SK-N-SH (cell line): ENCODE measurements around the gene BCAN. TPM values are rescaled to one million over a fixed set of nuclear protein-coding genes. Genes with fewer than 3 reads are reported as not detected.

Experiments used
- CTCF ChIA-PET: fragments of 300-600, 350-600 bp; formaldehyde crosslinking; extraction: SDS; loops from one replicate; lab custom pipeline; 2021; lab: Yijun Ruan, JAX
- POLR2A ChIA-PET: fragments of 350-600 bp; sonication (Branson Sonifier 250); formaldehyde crosslinking; extraction: SDS; loops from one replicate; lab custom pipeline; 2020; ENCODE audit warnings: antibody characterized with exemption, inconsistent platforms; lab: Yijun Ruan, JAX
- DNase-seq: peaks from one replicate; pipeline ENCODE4 v3.0.0; 2012
- H2AFZ ChIP-seq: fragments of 200-600 bp; sonication (generic); 2 replicates; pipeline ENCODE4 v1.8.1; 2016; ENCODE audit warnings: antibody characterized with exemption, mild to moderate bottlenecking, low read depth
- H3F3A ChIP-seq: fragments of 200-600 bp; sonication (generic); replicated peaks from 2 replicates; pipeline ENCODE3; 2016; ENCODE audit warnings: antibody characterized with exemption, mild to moderate bottlenecking; ENCODE audit not compliant: insufficient read depth
- H3K27ac ChIP-seq, 2 experiments: fragments of 200-500 bp in 1 of 2; fragments of 200-600 bp in 1 of 2; sonication (Bioruptor generic) in 1 of 2; sonication (generic), shearing (Covaris generic) in 1 of 2; 2 replicates each; pipeline versions ENCODE4 v1.5.1 to v1.6.1; 2014 to 2016; ENCODE audit warnings: low read depth in 2 of 2, inconsistent platforms in 1 of 2, low read length in 1 of 2, mild to moderate bottlenecking in 1 of 2, mixed read lengths in 1 of 2
- H3K27me3 ChIP-seq: fragments of 200-600 bp; sonication (generic), shearing (Covaris generic); 2 replicates; pipeline ENCODE4 v1.6.1; 2016; ENCODE audit warnings: mixed run types; ENCODE audit not compliant: insufficient read depth
- H3K36me3 ChIP-seq, 2 experiments: fragments of 200-500 bp in 1 of 2; fragments of 200-600 bp in 1 of 2; sonication (Bioruptor generic) in 1 of 2; sonication (generic) in 1 of 2; replicated peaks in 1 of 2; 2 replicates each; pipeline versions ENCODE3 to v1.5.1; 2014 to 2016; ENCODE audit warnings: low read length in 1 of 2, mild to moderate bottlenecking in 1 of 2; ENCODE audit not compliant: insufficient read depth in 2 of 2, control insufficient read depth in 1 of 2
- H3K4me1 ChIP-seq, 2 experiments: fragments of 200-500 bp in 1 of 2; fragments of 200-600 bp in 1 of 2; sonication (Bioruptor generic) in 1 of 2; sonication (generic), shearing (Covaris generic) in 1 of 2; 2 replicates each; pipeline versions ENCODE4 v1.5.1 to v1.6.1; 2014 to 2016; ENCODE audit warnings: low read depth in 1 of 2, low read length in 1 of 2, mixed run types in 1 of 2; ENCODE audit not compliant: insufficient read depth in 2 of 2, control insufficient read depth in 1 of 2
- H3K4me2 ChIP-seq: fragments of 200-600 bp; sonication (generic), shearing (Covaris generic); 2 replicates; pipeline ENCODE4 v1.6.1; 2017; ENCODE audit warnings: mixed run types
- H3K4me3 ChIP-seq, 2 experiments: fragments of 200-500 bp in 1 of 2; fragments of 200-600 bp in 1 of 2; sonication (Bioruptor generic) in 1 of 2; sonication (generic), shearing (Covaris generic) in 1 of 2; 2 replicates each; pipeline versions ENCODE4 v1.5.1 to v1.8.1; 2014 to 2016; ENCODE audit warnings: low read depth in 2 of 2, inconsistent platforms in 1 of 2, low read length in 1 of 2, mild to moderate bottlenecking in 1 of 2, mixed read lengths in 1 of 2, moderate library complexity in 1 of 2
- H3K79me2 ChIP-seq: fragments of 200-600 bp; sonication (generic); 2 replicates; pipeline ENCODE4 v1.8.1; 2017; ENCODE audit warnings: mild to moderate bottlenecking; ENCODE audit not compliant: insufficient read depth
- H3K9ac ChIP-seq: fragments of 200-600 bp; sonication (generic); 2 replicates; pipeline ENCODE4 v1.6.1; 2017; ENCODE audit warnings: mixed run types
- H3K9me2 ChIP-seq: fragments of 200-600 bp; sonication (generic); 2 replicates; pipeline ENCODE4 v1.6.1; 2017; ENCODE audit warnings: mixed run types
- H3K9me3 ChIP-seq: fragments of 200-600 bp; sonication (generic); 2 replicates; pipeline ENCODE4 v1.6.1; 2017; ENCODE audit warnings: mixed run types, mild to moderate bottlenecking, moderate library complexity
- H4K20me1 ChIP-seq: fragments of 200-600 bp; sonication (generic); 2 replicates; pipeline ENCODE4 v1.6.1; 2017; ENCODE audit warnings: mild to moderate bottlenecking, mixed run types; ENCODE audit not compliant: insufficient read depth
- EZH2phosphoT487 ChIP-seq: fragments of 200-600 bp; sonication (generic); IDR thresholded peaks from 2 replicates; pipeline ENCODE4 v1.6.1; 2017; ENCODE audit warnings: low read depth, mixed run types, mild to moderate bottlenecking, antibody characterized with exemption, moderate library complexity, borderline replicate concordance
- FOSL2 ChIP-seq: IDR thresholded peaks from 2 replicates; pipeline ENCODE4 v1.4.0; 2012; ENCODE audit warnings: low read depth, mild to moderate bottlenecking, moderate library complexity, borderline replicate concordance
- JUND ChIP-seq: IDR thresholded peaks from 2 replicates; pipeline ENCODE4 v1.4.0; 2012
- MAX ChIP-seq: IDR thresholded peaks from 2 replicates; pipeline ENCODE4 v1.4.0; 2012; ENCODE audit warnings: low read depth
- NFIC ChIP-seq: IDR thresholded peaks from 2 replicates; pipeline ENCODE4 v1.4.0; 2012; ENCODE audit warnings: borderline replicate concordance
- PBX3 ChIP-seq: IDR thresholded peaks from 2 replicates; pipeline ENCODE4; 2012
- POLR2AphosphoS5 ChIP-seq: IDR thresholded peaks from 2 replicates; pipeline ENCODE4 v1.6.1; 2012; ENCODE audit warnings: low read depth, low read length
- RAD21 ChIP-seq: IDR thresholded peaks from 2 replicates; pipeline ENCODE4 v1.6.1; 2012; ENCODE audit warnings: mild to moderate bottlenecking, low read length
- RCOR1 ChIP-seq: fragments of 150-350 bp; IDR thresholded peaks from 2 replicates; pipeline ENCODE4 v1.6.1; 2017; ENCODE audit warnings: antibody characterized with exemption, low read length
- REST ChIP-seq: IDR thresholded peaks from 2 replicates; pipeline ENCODE4 v1.6.1; 2012; ENCODE audit warnings: mild to moderate bottlenecking, low read depth, low read length, moderate library complexity
- RFX5 ChIP-seq: IDR thresholded peaks from 2 replicates; pipeline ENCODE4 v1.6.1; 2012; ENCODE audit warnings: mild to moderate bottlenecking, improper control_type of control experiment, low read length
- RXRA ChIP-seq: IDR thresholded peaks from 2 replicates; pipeline ENCODE4 v1.4.0; 2012; ENCODE audit warnings: low read depth, mild to moderate bottlenecking, borderline replicate concordance
- TCF12 ChIP-seq: IDR thresholded peaks from 2 replicates; pipeline ENCODE4 v1.4.0; 2012
- USF2 ChIP-seq: fragments of 150-350 bp; IDR thresholded peaks from 2 replicates; pipeline ENCODE4 v1.6.1; 2017; ENCODE audit warnings: antibody characterized with exemption, low read length, low read depth, borderline replicate concordance
- YY1 ChIP-seq: IDR thresholded peaks from 2 replicates; pipeline ENCODE4 v1.4.0; 2012; ENCODE audit warnings: low read depth, mild to moderate bottlenecking
- WGBS: methylation state at CpG from one replicate; pipeline ENCODE4 v1.1.6; 2017; ENCODE audit warnings: low lambda C conversion rate; 5-methylcytosine and 5-hydroxymethylcytosine counted together
- polyA plus RNA-seq, 3 experiments: library from polyadenylated mRNA; depleted of rRNA; stranded (reverse); fragments of >200 nt; gene quantifications; 2 replicates each; pipeline ENCODE4 v1.2.3, GENCODE V29; 2012

Gene BCAN
- polyA plus RNA-seq, 1 of the 3 experiments (the other 2 are of a cell fraction): 0.25 TPM

GRCh38 chr1:156592910-156593660 is 48.8 kb upstream of the BCAN start:
- Histone ChIP-seq H3K36me3 (peaks cover 31 to 55% of the 10 kb centered on the region in 2 experiments), H4K20me1 (no peaks in the 10 kb centered on the region), H3K4me3 (peak overlapping the region in 1 of 2 experiments; percentile 83; a peak in 1 of 4 replicates), H3K27ac (peak overlapping the region; percentile 7 to 51; a peak in 1 of 4 replicates), H3K9me2 (no peaks in the 10 kb centered on the region), H3K4me2 (peak overlapping the region; percentile 96), H2AFZ (no peak overlapping the region), H3K79me2 (peaks cover 12% of the 10 kb centered on the region; the same call in 1 of the 2 replicates), H3K27me3 (no peaks in the 10 kb centered on the region), H3K9me3 (no peaks in the 10 kb centered on the region), H3F3A (peaks cover 13% of the 10 kb centered on the region), H3K9ac (no peak overlapping the region), H3K4me1 (peaks cover 0 to 16% of the 10 kb centered on the region in 2 experiments; a peak in 2 of 4 replicates)
- TF ChIP-seq RFX5 (no peak), USF2 (no peak), YY1 (no peak), RCOR1 (peak; percentile 24; the same call in 1 of the 2 replicates), NFIC (no peak), POLR2AphosphoS5 (peak; percentile 8), EZH2phosphoT487 (no peak), RAD21 (no peak), MAX (no peak), FOSL2 (no peak), RXRA (no peak), JUND (0 out of 2 replicates have a peak, but pooled peaks have one; percentile 9), TCF12 (no peak)
- no peak for DNase-seq
- 75% methylated on average over 7 of the region's 8 CpGs for WGBS
- CTCF ChIA-PET: interaction anchor here (0.7 to 5.6 kb wide), 13 partner anchors 9 to 207 kb away, joined by 3 to 42 read pairs (median 4); partner anchors contain the start of genes BCAN and GPATCH4
- POLR2A ChIA-PET: interaction anchor here (1.1 to 2.8 kb wide), 2 partner anchors 9 to 21 kb away, joined by 3 to 15 read pairs; partner anchors contain the start of gene GPATCH4

- 98% methylated on average over 6 of the region's 8 CpGs for WGBS
Observed at GRCh38 chr1:156593661-156593989, 48.3 kb upstream of the BCAN start.

More at GRCh38 chr1:156593661-156593989, 48.3 kb upstream of the BCAN start:
- Histone ChIP-seq H3K9me3 (no peaks in the 10 kb centered on the region), H3K27me3 (no peaks in the 10 kb centered on the region), H3K4me3 (no peak overlapping the region), H3K4me2 (no peak overlapping the region), H3K36me3 (peaks cover 36 to 60% of the 10 kb centered on the region in 2 experiments), H3K9ac (no peak overlapping the region), H4K20me1 (no peaks in the 10 kb centered on the region), H3K9me2 (no peaks in the 10 kb centered on the region), H3K79me2 (peaks cover 17% of the 10 kb centered on the region), H3K27ac (no peak overlapping the region), H2AFZ (no peak overlapping the region), H3F3A (peaks cover 13% of the 10 kb centered on the region), H3K4me1 (peaks cover 0 to 16% of the 10 kb centered on the region in 2 experiments; a peak in 2 of 4 replicates)
- CTCF ChIA-PET: interaction anchor here (0.9 to 5.6 kb wide), 10 partner anchors 9 to 208 kb away, joined by 3 to 42 read pairs (median 4); partner anchors contain the start of gene BCAN
- POLR2A ChIA-PET: no interaction called here
- no peak for TF ChIP-seq PBX3
- no peak for TF ChIP-seq REST
- DNase-seq: no peak
